Heart right ventricle (tissue), 16 donors: ENCODE measurements around the gene CGB2. TPM values are rescaled to one million over a fixed set of nuclear protein-coding genes. Genes with fewer than 3 reads are reported as not detected.

Experiments used
- ATAC-seq, 8 donors: fragments of 200-7000 bp; cut with Tn5 transposase; one replicate each; pipeline ENCODE4 v1.9.1; 2020; ENCODE audit warnings: mild to moderate bottlenecking in 8 of 8, moderate library complexity in 8 of 8, moderate number of reproducible peaks in 1 of 8
- DNase-seq, 2 donors: peaks; one replicate each; pipeline ENCODE4 v3.0.0-alpha.2; 2020
- H3K27ac ChIP-seq, 10 donors: fragments of 200-600 bp; sonication (generic) in 2 of 10; one replicate each; pipeline versions ENCODE4 v1.5.0 to v1.8.0; 2020 to 2022; ENCODE audit warnings: mild to moderate bottlenecking in 3 of 10
- H3K27me3 ChIP-seq, 7 donors: fragments of 200-600 bp; one replicate each; pipeline ENCODE4 v1.8.0; 2021 to 2022; ENCODE audit warnings: mild to moderate bottlenecking in 2 of 7
- H3K36me3 ChIP-seq, 9 donors: fragments of 200-600 bp; sonication (generic) in 1 of 9; one replicate each; pipeline versions ENCODE4 v1.5.0 to v1.8.0; 2020 to 2022; ENCODE audit warnings: mild to moderate bottlenecking in 2 of 9
- H3K4me1 ChIP-seq, 9 donors: fragments of 200-600 bp; sonication (generic) in 1 of 9; one replicate each; pipeline versions ENCODE4 v1.5.0 to v1.8.0; 2020 to 2022; ENCODE audit warnings: mild to moderate bottlenecking in 4 of 9
- H3K4me3 ChIP-seq, 10 donors: fragments of 200-600 bp; sonication (generic) in 2 of 10; one replicate each; pipeline versions ENCODE4 v1.5.0 to v1.8.0; 2020 to 2022; ENCODE audit warnings: mild to moderate bottlenecking in 7 of 10, moderate library complexity in 2 of 10
- H3K9me3 ChIP-seq, 11 donors: fragments of 200-600 bp in 10 of 11; sonication (generic) in 2 of 11; one replicate each; pipeline versions ENCODE4 v1.5.0 to v1.8.0; 2013 to 2022; ENCODE audit warnings: mild to moderate bottlenecking in 2 of 11, control low read depth in 1 of 11, moderate library complexity in 1 of 11
- CTCF ChIP-seq, 9 donors: fragments of 200-600 bp; sonication (generic) in 2 of 9; IDR thresholded peaks; one replicate each; pipeline versions ENCODE4 v1.5.0 to v1.8.0; 2021 to 2022; ENCODE audit warnings: antibody characterized with exemption in 9 of 9, mild to moderate bottlenecking in 5 of 9, moderate library complexity in 1 of 9
- WGBS, 2 donors: extraction: QIAGEN DNeasy Blood & Tissue Kit; methylation state at CpG; one replicate each; pipeline ENCODE4 v1.1.7; 2013; ENCODE audit warnings: inconsistent platforms in 1 of 2; 5-methylcytosine and 5-hydroxymethylcytosine counted together
- intact Hi-C, 10 donors: fragments of 100-400 bp; cut with DNase I; formaldehyde crosslinking; loops; one replicate each; pipeline versions ENCODE4 v1.11.1 to v1.14.2; 2022
- polyA plus RNA-seq, 2 donors: library from polyadenylated mRNA; stranded (reverse); fragments of 200-250 nt; gene quantifications; one replicate each; pipeline ENCODE4 v1.2.3, GENCODE V29; 2013
- total RNA-seq, 10 donors: library from RNA; stranded (reverse); fragmentation: NEBNext Ultra II Directional in 3 of 10; extraction: Animal tissue kit (Norgen Biotek cat#: 25700) in 3 of 10; gene quantifications; one replicate each; pipeline versions ENCODE4 v1.2.1 to v1.2.4, GENCODE V29; 2021 to 2023
- donor health status: Arrhythmogenic right ventricular cardiomyopathy.
- donor health status: ischemic (EF 13 %, LVEDD 7.1; RV severe dilation, severe dysfunction).
- donor health status: healthy with polysubstance abuse.
- donor health status: DM: no; HTN: yes; CAD: no.
- donor health status: DM: no; HTN: no; CAD: no.
- donor health status: ischemic (EF 25% LVEDD 6.9; RV normal size, moderate dysfunction).
- donor health status: ischemic (EF 25% LVEDD 5.7; RV mildly dilated, moderate dysfunction).
- donor health status: healthy.
- donor health status: DM: yes; HTN: yes; CAD: no.
- donor health status: Ischemic cardiomyopathy.
- donor health status: ischemic (EF 35%, LVEDD 5.7; RV mildly dilated, moderate dysfunction).
- donor health status: nonischemic (EF 11% LVEDD 7.7; RV severe dilation, severe dysfunction).
- donor health status: DM: yes; HTN: yes; CAD: no.
- donor health status: PGD.
- donor health status: ischemic (EF 29% LVEDD 5.4; RV normal size, mild dysfunction).
- donor health status: nonischemic (EF 23%, LVEDD 6.1; RV moderate dilation, normal function).

CGB2 gene
- total and polyA plus RNA-seq, 12 donors, result not detected

DNA sequence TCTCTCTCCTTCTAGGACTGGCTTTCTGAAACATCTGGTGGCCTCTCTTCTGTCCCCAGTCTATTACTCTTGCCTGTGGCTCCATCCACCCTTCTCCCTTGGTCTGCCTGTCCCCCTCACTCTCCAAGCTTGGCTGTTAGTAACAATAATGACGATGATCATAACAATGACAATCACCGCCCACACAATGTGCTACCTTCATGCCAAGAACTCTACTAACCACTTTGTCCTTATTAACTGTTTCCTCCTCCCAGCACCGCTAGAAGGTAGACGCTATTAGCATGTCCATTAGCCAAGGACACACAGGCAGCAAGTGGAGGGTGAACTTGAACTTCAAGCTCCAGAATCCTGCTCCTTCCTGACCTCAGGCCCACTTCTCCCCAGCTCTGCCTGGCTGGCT lies 41.3 kb upstream of the CGB2 start:
- 28 to 32% methylated on average over 4 of the region's 4 CpGs for WGBS, 2 donors
- peaks cover 0 to 56% (median 26%) of the 10 kb centered on the region in 9 donors for H3K36me3 ChIP-seq
- DNase-seq (no peak), ATAC-seq (no peak)
- intact Hi-C loops, result loop anchor here in 5 of 10 donors (10.0 kb wide), 4 partner anchors 84 to 224 kb away; partner anchors contain the start of genes KCNA7 (in 2 of the 5), HRC (in 1 of the 5) and TRPM4 (in 1 of the 5)
- H3K4me3 ChIP-seq, result peak overlapping the region in 6 of 10 donors; percentile 14 to 99 (median 94)
- TF ChIP-seq CTCF (IDR thresholded peaks at IDR 0.05), result no peak
- peak overlapping the region; percentile 8 to 98 (median 95) for H3K27ac ChIP-seq
- H3K27me3 ChIP-seq, result no peaks in the 10 kb centered on the region
- H3K9me3 ChIP-seq, result no peaks in the 10 kb centered on the region
- H3K4me1 ChIP-seq, result peaks cover 9 to 53% (median 42%) of the 10 kb centered on the region in 9 donors

GRCh38 chr19:48991011-48991609 lies 40.6 kb upstream of the CGB2 start:
- no peak for TF ChIP-seq CTCF (IDR thresholded peaks at IDR 0.05)
- ATAC-seq (no peak), DNase-seq (no peak)
- H3K27me3 ChIP-seq, result no peaks in the 10 kb centered on the region
- H3K9me3 ChIP-seq, result no peaks in the 10 kb centered on the region
- intact Hi-C loops, result loop anchor here in 5 of 10 donors (10.0 kb wide), 4 partner anchors 84 to 224 kb away; partner anchors contain the start of genes KCNA7 (in 2 of the 5), HRC (in 1 of the 5) and TRPM4 (in 1 of the 5)
- H3K4me3 ChIP-seq, result peak overlapping the region; percentile 54 to 99 (median 88)
- peak overlapping the region in 9 of 10 donors; percentile 90 to 98 (median 95) for H3K27ac ChIP-seq
- 77 to 80% methylated on average over 22 of the region's 22 CpGs for WGBS, 2 donors
- peaks cover 9 to 53% (median 42%) of the 10 kb centered on the region in 9 donors for H3K4me1 ChIP-seq
- H3K36me3 ChIP-seq, result peaks cover 0 to 49% (median 19%) of the 10 kb centered on the region in 9 donors

GRCh38 chr19:48991873-48992580 lies 39.7 kb upstream of the CGB2 start:
- 14 to 22% methylated on average over 8 of the region's 8 CpGs for WGBS, 2 donors
- ATAC-seq (peak; percentile 31 to 67 (median 47)), DNase-seq (peak; percentile 33 to 74)
- intact Hi-C loops, result loop anchor here in 5 of 10 donors (10.0 kb wide), 4 partner anchors 83 to 223 kb away; partner anchors contain the start of genes KCNA7 (in 2 of the 5), HRC (in 1 of the 5) and TRPM4 (in 1 of the 5)
- peak overlapping the region; percentile 71 to 98 (median 95) for H3K27ac ChIP-seq
- TF ChIP-seq CTCF (IDR thresholded peaks at IDR 0.05), result no peak
- no peaks in the 10 kb centered on the region for H3K9me3 ChIP-seq
- H3K27me3 ChIP-seq, result no peaks in the 10 kb centered on the region
- H3K4me3 ChIP-seq, result peak overlapping the region; percentile 54 to 99 (median 88)
- H3K4me1 ChIP-seq, result peaks cover 9 to 53% (median 42%) of the 10 kb centered on the region in 9 donors
- peaks cover 0 to 40% (median 13%) of the 10 kb centered on the region in 9 donors for H3K36me3 ChIP-seq

- peak overlapping the region; percentile 54 to 99 (median 88) for H3K4me3 ChIP-seq
- H3K36me3 ChIP-seq, result peaks cover 0 to 33% (median 13%) of the 10 kb centered on the region in 9 donors
- peak in 6 of 8 donors; percentile 0 to 18 (median 2) for ATAC-seq
- peak overlapping the region; percentile 71 to 98 (median 95) for H3K27ac ChIP-seq
- intact Hi-C loops, result loop anchor here in 5 of 10 donors (1.0 to 10.0 kb wide), 5 partner anchors 82 to 222 kb away; partner anchors contain the start of genes KCNA7 (in 2 of the 5), HRC (in 1 of the 5), PPP1R15A (in 1 of the 5) and TRPM4 (in 1 of the 5)
- TF ChIP-seq CTCF (IDR thresholded peaks at IDR 0.05), result no peak
- peaks cover 9 to 53% (median 42%) of the 10 kb centered on the region in 9 donors for H3K4me1 ChIP-seq
- H3K9me3 ChIP-seq, result no peaks in the 10 kb centered on the region
- WGBS, 2 donors, result 1 to 2% methylated on average over 20 of the region's 20 CpGs
- H3K27me3 ChIP-seq, result no peaks in the 10 kb centered on the region
- DNase-seq, result peak in 1 of 2 donors; percentile 49
Observed at GRCh38 chr19:48992581-48993174, 39.0 kb upstream of the CGB2 start.
